ENCODE measurements around the gene TMEM183A. TPM values are rescaled to one million over a fixed set of nuclear protein-coding genes. Genes with fewer than 3 reads are reported as not detected.

The TMEM183A gene
- polyA plus RNA-seq, 1 of the 3 experiments (the other 2 are of a cell fraction), result 47.9 TPM

DNA sequence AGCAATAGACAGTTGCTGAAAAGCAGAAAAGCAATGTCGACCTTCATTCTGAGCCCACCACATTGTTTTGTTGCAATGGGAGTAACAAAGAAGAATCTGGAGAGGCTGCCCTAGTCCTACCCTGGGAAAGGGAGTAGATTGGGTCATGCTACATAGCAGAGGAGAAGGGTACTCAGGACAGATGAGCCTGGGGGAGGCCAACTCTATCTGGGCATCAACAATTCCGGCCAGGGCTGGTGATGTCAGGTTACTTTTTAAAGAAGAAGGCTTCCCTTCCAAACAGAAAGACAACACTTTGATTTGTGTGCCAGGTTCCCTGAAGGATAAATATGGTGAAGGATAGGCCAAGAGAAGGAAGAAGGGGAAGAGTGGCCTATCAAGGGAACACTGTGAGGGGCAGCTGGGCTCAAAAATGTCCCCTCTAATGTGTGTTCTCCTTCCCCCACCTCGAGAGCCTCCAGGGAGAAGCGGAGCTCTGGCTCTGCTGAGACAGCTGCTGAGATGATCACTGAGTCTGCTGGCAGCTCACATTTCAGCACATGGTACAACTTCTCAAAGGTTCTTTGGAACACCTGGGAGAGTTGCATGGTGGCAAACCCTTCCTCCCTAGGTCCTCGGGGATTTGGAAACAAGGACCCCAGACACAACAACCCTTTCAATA is 45.8 kb upstream of the TMEM183A start:
- H3K4me1 ChIP-seq (ENCODE audit: control insufficient read depth in 1 of 2, insufficient read depth in 2 of 2, low read depth in 1 of 2, low read length in 1 of 2), result peaks cover 17 to 19% of the 10 kb centered on the region in 2 experiments
- no peak overlapping the region for H3K4me3 ChIP-seq (ENCODE audit: low read depth in 2 of 2, low read length in 1 of 2)
- DNase-seq, result no peak
- ChIA-PET POLR2A (no interaction called here), CTCF (interaction anchor here (1.1 kb wide), 1 partner anchor 10 kb away, joined by 5 read pairs; no protein-coding TSS in a partner anchor)
- H3K79me2 ChIP-seq (ENCODE audit: insufficient read depth), result peaks cover 16% of the 10 kb centered on the region
- H3K9me3 ChIP-seq, result no peaks in the 10 kb centered on the region
- H2AFZ ChIP-seq (ENCODE audit: low read depth), result no peak overlapping the region
- no peak for TF ChIP-seq FOXM1 (IDR thresholded peaks at IDR 0.05; ENCODE audit: low read depth)
- TF ChIP-seq MXI1 (IDR thresholded peaks at IDR 0.05; ENCODE audit: low read depth, low read length), result no peak
- H4K20me1 ChIP-seq (ENCODE audit: insufficient read depth), result no peaks in the 10 kb centered on the region; the same call in 1 of the 2 replicates
- H3K27me3 ChIP-seq (ENCODE audit: insufficient read depth), result no peaks in the 10 kb centered on the region
- peaks cover 0 to 29% of the 10 kb centered on the region in 2 experiments for H3K36me3 ChIP-seq (replicated peaks in 1 of 2; ENCODE audit: control insufficient read depth in 1 of 2, insufficient read depth in 2 of 2, low read length in 1 of 2)
- H3K4me2 ChIP-seq, result no peak overlapping the region
- H3K27ac ChIP-seq (ENCODE audit: low read depth in 2 of 2, low read length in 1 of 2), result no peak overlapping the region
- no peak overlapping the region for H3K9ac ChIP-seq
- peaks cover 11% of the 10 kb centered on the region for H3F3A ChIP-seq (replicated peaks; ENCODE audit: insufficient read depth)
- 88% methylated on average over 4 of the region's 5 CpGs for WGBS (ENCODE audit: low lambda C conversion rate)
- H3K9me2 ChIP-seq, result no peaks in the 10 kb centered on the region

DNA sequence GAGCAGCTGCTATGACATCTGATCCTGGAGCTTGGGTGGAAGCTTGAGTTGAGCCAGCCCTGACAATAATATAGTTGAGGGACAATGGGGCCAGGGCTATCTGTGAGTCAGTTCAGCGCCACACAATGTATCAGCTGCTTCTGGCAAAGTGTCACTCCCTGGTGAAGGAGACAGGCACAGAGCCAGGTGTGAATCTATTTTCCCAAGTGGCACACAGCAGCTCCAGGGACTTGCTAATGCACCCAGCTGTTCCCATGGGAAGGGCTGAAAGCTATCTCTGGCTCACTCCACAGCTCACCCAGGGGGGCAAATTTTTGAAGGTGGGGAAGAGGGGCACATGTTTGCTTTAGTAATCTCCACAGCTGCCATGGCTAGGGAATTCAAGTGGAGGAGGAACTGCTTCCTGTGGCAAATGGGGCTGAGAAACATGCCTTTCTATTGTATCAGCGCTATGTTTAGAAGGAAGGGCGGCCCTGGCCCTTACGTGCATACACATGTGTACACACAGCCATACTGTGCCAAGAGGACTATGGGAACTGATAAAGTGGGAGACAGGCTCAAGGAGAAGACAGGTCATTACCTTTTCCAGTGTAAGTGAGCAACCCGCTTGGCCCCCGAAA is 42.3 kb upstream of the TMEM183A start:
- ChIA-PET CTCF (no interaction called here), POLR2A (no interaction called here)
- no peaks in the 10 kb centered on the region for H3K9me2 ChIP-seq
- H3K79me2 ChIP-seq (ENCODE audit: insufficient read depth), result no peaks in the 10 kb centered on the region
- no peak overlapping the region for H3K4me3 ChIP-seq (ENCODE audit: low read depth in 2 of 2, low read length in 1 of 2)
- peaks cover 0 to 14% of the 10 kb centered on the region in 2 experiments; a peak in 1 of 4 replicates for H3K4me1 ChIP-seq (ENCODE audit: control insufficient read depth in 1 of 2, insufficient read depth in 2 of 2, low read depth in 1 of 2, low read length in 1 of 2)
- DNase-seq, result no peak
- TF ChIP-seq, protein P1, sequence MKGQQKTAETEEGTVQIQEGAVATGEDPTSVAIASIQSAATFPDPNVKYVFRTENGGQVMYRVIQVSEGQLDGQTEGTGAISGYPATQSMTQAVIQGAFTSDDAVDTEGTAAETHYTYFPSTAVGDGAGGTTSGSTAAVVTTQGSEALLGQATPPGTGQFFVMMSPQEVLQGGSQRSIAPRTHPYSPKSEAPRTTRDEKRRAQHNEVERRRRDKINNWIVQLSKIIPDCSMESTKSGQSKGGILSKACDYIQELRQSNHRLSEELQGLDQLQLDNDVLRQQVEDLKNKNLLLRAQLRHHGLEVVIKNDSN (IDR thresholded peaks at IDR 0.05; ENCODE audit: borderline replicate concordance, low read depth), result no peak
- TF ChIP-seq, protein P2, sequence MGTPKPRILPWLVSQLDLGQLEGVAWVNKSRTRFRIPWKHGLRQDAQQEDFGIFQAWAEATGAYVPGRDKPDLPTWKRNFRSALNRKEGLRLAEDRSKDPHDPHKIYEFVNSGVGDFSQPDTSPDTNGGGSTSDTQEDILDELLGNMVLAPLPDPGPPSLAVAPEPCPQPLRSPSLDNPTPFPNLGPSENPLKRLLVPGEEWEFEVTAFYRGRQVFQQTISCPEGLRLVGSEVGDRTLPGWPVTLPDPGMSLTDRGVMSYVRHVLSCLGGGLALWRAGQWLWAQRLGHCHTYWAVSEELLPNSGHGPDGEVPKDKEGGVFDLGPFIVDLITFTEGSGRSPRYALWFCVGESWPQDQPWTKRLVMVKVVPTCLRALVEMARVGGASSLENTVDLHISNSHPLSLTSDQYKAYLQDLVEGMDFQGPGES (IDR thresholded peaks at IDR 0.05; ENCODE audit: low read depth, low read length), result no peak
- TF ChIP-seq POLR2AphosphoS5 (IDR thresholded peaks at IDR 0.05; ENCODE audit: low read depth, low read length) (no peak), SMC3 (IDR thresholded peaks at IDR 0.05; ENCODE audit: low read depth, low read length) (no peak), RAD21 (IDR thresholded peaks at IDR 0.05; ENCODE audit: low read length) (no peak), JUND (IDR thresholded peaks at IDR 0.05) (no peak), TAF1 (IDR thresholded peaks at IDR 0.05; ENCODE audit: borderline replicate concordance, low read depth, low read length) (no peak), MXI1 (IDR thresholded peaks at IDR 0.05; ENCODE audit: low read depth, low read length) (no peak), CHD2 (IDR thresholded peaks at IDR 0.05; ENCODE audit: low read length, partially characterized antibody) (no peak), ELF1 (IDR thresholded peaks at IDR 0.05) (no peak), FOXM1 (IDR thresholded peaks at IDR 0.05; ENCODE audit: low read depth) (no peak), SIN3A (IDR thresholded peaks at IDR 0.05; ENCODE audit: borderline replicate concordance, low read depth, low read length) (no peak), GABPA (IDR thresholded peaks at IDR 0.05; ENCODE audit: low read depth) (no peak), EP300 (IDR thresholded peaks at IDR 0.05; ENCODE audit: borderline replicate concordance in 1 of 2, low read depth in 1 of 2, low read length in 1 of 2) (no peak), RFX5 (IDR thresholded peaks at IDR 0.05; ENCODE audit: low read length) (no peak)
- TF ChIP-seq, protein P3, sequence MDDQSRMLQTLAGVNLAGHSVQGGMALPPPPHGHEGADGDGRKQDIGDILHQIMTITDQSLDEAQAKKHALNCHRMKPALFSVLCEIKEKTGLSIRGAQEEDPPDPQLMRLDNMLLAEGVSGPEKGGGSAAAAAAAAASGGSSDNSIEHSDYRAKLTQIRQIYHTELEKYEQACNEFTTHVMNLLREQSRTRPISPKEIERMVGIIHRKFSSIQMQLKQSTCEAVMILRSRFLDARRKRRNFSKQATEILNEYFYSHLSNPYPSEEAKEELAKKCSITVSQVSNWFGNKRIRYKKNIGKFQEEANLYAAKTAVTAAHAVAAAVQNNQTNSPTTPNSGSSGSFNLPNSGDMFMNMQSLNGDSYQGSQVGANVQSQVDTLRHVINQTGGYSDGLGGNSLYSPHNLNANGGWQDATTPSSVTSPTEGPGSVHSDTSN (IDR thresholded peaks at IDR 0.05), result no peak
- TF ChIP-seq, protein P4, sequence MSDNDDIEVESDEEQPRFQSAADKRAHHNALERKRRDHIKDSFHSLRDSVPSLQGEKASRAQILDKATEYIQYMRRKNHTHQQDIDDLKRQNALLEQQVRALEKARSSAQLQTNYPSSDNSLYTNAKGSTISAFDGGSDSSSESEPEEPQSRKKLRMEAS (IDR thresholded peaks at IDR 0.05; ENCODE audit: low read depth), result no peak
- TF ChIP-seq, protein P5, sequence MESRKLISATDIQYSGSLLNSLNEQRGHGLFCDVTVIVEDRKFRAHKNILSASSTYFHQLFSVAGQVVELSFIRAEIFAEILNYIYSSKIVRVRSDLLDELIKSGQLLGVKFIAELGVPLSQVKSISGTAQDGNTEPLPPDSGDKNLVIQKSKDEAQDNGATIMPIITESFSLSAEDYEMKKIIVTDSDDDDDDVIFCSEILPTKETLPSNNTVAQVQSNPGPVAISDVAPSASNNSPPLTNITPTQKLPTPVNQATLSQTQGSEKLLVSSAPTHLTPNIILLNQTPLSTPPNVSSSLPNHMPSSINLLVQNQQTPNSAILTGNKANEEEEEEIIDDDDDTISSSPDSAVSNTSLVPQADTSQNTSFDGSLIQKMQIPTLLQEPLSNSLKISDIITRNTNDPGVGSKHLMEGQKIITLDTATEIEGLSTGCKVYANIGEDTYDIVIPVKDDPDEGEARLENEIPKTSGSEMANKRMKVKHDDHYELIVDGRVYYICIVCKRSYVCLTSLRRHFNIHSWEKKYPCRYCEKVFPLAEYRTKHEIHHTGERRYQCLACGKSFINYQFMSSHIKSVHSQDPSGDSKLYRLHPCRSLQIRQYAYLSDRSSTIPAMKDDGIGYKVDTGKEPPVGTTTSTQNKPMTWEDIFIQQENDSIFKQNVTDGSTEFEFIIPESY (IDR thresholded peaks at IDR 0.05; ENCODE audit: borderline replicate concordance, low read depth), result no peak
- H3K9ac ChIP-seq, result no peak overlapping the region
- no peaks in the 10 kb centered on the region for H3K9me3 ChIP-seq
- WGBS (ENCODE audit: low lambda C conversion rate), result 100% methylated on average over 6 of the region's 6 CpGs
- no peaks in the 10 kb centered on the region for H4K20me1 ChIP-seq (ENCODE audit: insufficient read depth)
- H3K27me3 ChIP-seq (ENCODE audit: insufficient read depth), result no peaks in the 10 kb centered on the region
- no peak overlapping the region for H3K4me2 ChIP-seq
- no peak overlapping the region for H2AFZ ChIP-seq (ENCODE audit: low read depth)
- H3K36me3 ChIP-seq (replicated peaks in 1 of 2; ENCODE audit: control insufficient read depth in 1 of 2, insufficient read depth in 2 of 2, low read length in 1 of 2), result peaks cover 0 to 28% of the 10 kb centered on the region in 2 experiments
- no peak overlapping the region for H3K27ac ChIP-seq (ENCODE audit: low read depth in 2 of 2, low read length in 1 of 2)
- peaks cover 4% of the 10 kb centered on the region for H3F3A ChIP-seq (replicated peaks; ENCODE audit: insufficient read depth)

Data from SK-N-SH (cell line).